ENCODE measurements around the gene SNAI3.

Gene SNAI3

DNA sequence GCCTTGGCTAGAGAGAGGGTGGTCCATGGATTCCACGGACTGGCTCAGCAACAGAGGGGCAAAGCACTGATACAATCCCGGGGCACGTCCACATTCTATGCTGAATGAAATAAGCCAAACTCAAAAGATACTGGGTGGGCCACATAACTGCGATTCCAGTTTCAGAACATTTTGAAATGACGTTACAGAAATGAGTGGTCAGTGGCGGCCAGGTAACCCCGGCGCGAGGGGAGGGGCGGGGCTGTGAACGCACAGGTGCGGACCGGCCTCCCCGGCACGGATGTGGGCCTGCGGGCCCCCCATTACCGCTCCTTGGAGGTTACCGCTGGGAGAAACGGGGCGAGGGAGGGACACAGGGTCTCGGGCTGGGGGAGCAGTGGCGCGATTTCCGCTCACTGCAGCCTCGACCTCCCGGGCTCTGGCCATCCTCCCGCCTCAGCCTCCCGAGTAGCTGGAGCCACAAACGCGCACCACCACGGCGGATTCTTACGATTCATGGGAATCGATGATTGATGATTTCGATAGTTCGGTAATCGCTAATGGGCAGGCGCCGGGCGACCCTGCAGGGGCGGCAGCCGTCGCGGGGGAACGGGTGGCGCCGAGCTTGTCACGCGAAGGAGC is 24.0 kb downstream of the SNAI3 start:
- no peak overlapping the region for H3K23ac ChIP-seq (ENCODE audit: low read length)
- H2AK5ac ChIP-seq (ENCODE audit: low read length) = peak overlapping the region; percentile 66
- peak overlapping the region; percentile 83 for H2BK5ac ChIP-seq (ENCODE audit: low read depth, low read length, poor library complexity)
- H2BK12ac ChIP-seq (ENCODE audit: low read length) = peak overlapping the region; percentile 23
- H2BK120ac ChIP-seq (ENCODE audit: insufficient read depth, low read length, poor library complexity) = peak overlapping the region; percentile 78
- H3K9ac ChIP-seq (ENCODE audit: low read length) = peak overlapping the region; percentile 94
- WGBS (ENCODE audit: extremely low coverage, insufficient coverage, insufficient read length) = no CpG with 5 or more reads among the region's 49 CpGs
- no peaks in the 10 kb centered on the region for H3K27me3 ChIP-seq (ENCODE audit: insufficient read depth, low read length)
- H3K18ac ChIP-seq (ENCODE audit: low read length) = peak overlapping the region; percentile 94
- peak overlapping the region; percentile 81 for H3K14ac ChIP-seq (ENCODE audit: low read length)
- H4K91ac ChIP-seq (ENCODE audit: low read depth, low read length) = peak overlapping the region; percentile 93
- H2AFZ ChIP-seq (ENCODE audit: insufficient read depth, low read length, poor library complexity) = peak overlapping the region; percentile 58
- H3K79me2 ChIP-seq (ENCODE audit: control insufficient read depth, insufficient read depth, low read length, poor library complexity) = peaks cover 27% of the 10 kb centered on the region
- H3K4me2 ChIP-seq (ENCODE audit: low read length) = peak overlapping the region; percentile 56
- H3K9me3 ChIP-seq (ENCODE audit: insufficient read depth, low read depth, low read length) = peaks cover 2% of the 10 kb centered on the region
- DNase-seq = peak in 1 of 2 donors; percentile 37
- H3K4me1 ChIP-seq (ENCODE audit: control insufficient read depth in 1 of 2, insufficient read depth in 2 of 2, low read length in 2 of 2) = peaks cover 4 to 11% of the 10 kb centered on the region in 2 experiments
- H4K12ac ChIP-seq (ENCODE audit: low read depth, low read length) = peak overlapping the region; percentile 54
- peaks cover 16% of the 10 kb centered on the region for H3K79me1 ChIP-seq (ENCODE audit: low read length)
- H3K4me3 ChIP-seq (ENCODE audit: low read depth, low read length) = peak overlapping the region; percentile 98
- H4K8ac ChIP-seq (ENCODE audit: low read depth, low read length) = peak overlapping the region; percentile 79
- H3K27ac ChIP-seq (ENCODE audit: low read depth, low read length) = peak overlapping the region; percentile 84
- H3K36me3 ChIP-seq (ENCODE audit: control insufficient read depth in 1 of 2, insufficient read depth in 2 of 2, low read length in 2 of 2) = peaks cover 22 to 26% of the 10 kb centered on the region in 2 experiments
- H3K4ac ChIP-seq (ENCODE audit: low read depth, low read length) = peak overlapping the region; percentile 95

DNA sequence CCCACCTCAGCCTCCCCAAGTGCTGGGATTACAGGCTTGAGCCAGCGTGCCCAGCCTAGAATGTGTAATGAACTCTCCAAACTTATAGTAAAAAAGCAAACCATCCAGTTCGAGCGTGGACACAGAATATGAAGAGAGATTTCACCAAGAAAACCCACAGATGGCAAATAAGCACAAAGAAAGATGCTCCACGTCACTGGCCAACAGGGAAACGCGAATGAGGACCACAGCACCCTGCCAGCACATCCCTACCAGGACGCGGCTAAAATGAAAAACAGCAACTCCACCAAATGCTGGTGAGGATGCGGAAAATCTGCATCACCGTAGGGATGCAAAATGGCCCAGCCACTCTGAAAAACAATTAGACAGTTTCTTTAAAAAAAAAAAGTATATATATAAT is 24.8 kb downstream of the SNAI3 start:
- H2BK120ac ChIP-seq (ENCODE audit: insufficient read depth, low read length, poor library complexity) = no peak overlapping the region
- H4K12ac ChIP-seq (ENCODE audit: low read depth, low read length) = no peak overlapping the region
- H2AFZ ChIP-seq (ENCODE audit: insufficient read depth, low read length, poor library complexity) = no peak overlapping the region
- no peaks in the 10 kb centered on the region for H3K27me3 ChIP-seq (ENCODE audit: insufficient read depth, low read length)
- H3K9ac ChIP-seq (ENCODE audit: low read length) = peak overlapping the region; percentile 54
- no peak for DNase-seq
- no peak overlapping the region for H3K14ac ChIP-seq (ENCODE audit: low read length)
- peaks cover 16% of the 10 kb centered on the region for H3K79me1 ChIP-seq (ENCODE audit: low read length)
- peak overlapping the region; percentile 87 for H3K4ac ChIP-seq (ENCODE audit: low read depth, low read length)
- H2BK12ac ChIP-seq (ENCODE audit: low read length) = no peak overlapping the region
- peak overlapping the region; percentile 67 for H3K4me2 ChIP-seq (ENCODE audit: low read length)
- H3K23ac ChIP-seq (ENCODE audit: low read length) = no peak overlapping the region
- peaks cover 2 to 10% of the 10 kb centered on the region in 2 experiments for H3K4me1 ChIP-seq (ENCODE audit: control insufficient read depth in 1 of 2, insufficient read depth in 2 of 2, low read length in 2 of 2)
- H3K18ac ChIP-seq (ENCODE audit: low read length) = no peak overlapping the region
- H2BK5ac ChIP-seq (ENCODE audit: low read depth, low read length, poor library complexity) = no peak overlapping the region
- H3K4me3 ChIP-seq (ENCODE audit: low read depth, low read length) = no peak overlapping the region
- no CpG with 5 or more reads among the region's 10 CpGs for WGBS (ENCODE audit: extremely low coverage, insufficient coverage, insufficient read length)
- H3K79me2 ChIP-seq (ENCODE audit: control insufficient read depth, insufficient read depth, low read length, poor library complexity) = peaks cover 27% of the 10 kb centered on the region
- H4K91ac ChIP-seq (ENCODE audit: low read depth, low read length) = no peak overlapping the region
- peaks cover 2% of the 10 kb centered on the region for H3K9me3 ChIP-seq (ENCODE audit: insufficient read depth, low read depth, low read length)
- H4K8ac ChIP-seq (ENCODE audit: low read depth, low read length) = no peak overlapping the region
- H3K27ac ChIP-seq (ENCODE audit: low read depth, low read length) = no peak overlapping the region
- no peak overlapping the region for H2AK5ac ChIP-seq (ENCODE audit: low read length)
- H3K36me3 ChIP-seq (ENCODE audit: control insufficient read depth in 1 of 2, insufficient read depth in 2 of 2, low read length in 2 of 2) = peaks cover 28 to 34% of the 10 kb centered on the region in 2 experiments

DNA sequence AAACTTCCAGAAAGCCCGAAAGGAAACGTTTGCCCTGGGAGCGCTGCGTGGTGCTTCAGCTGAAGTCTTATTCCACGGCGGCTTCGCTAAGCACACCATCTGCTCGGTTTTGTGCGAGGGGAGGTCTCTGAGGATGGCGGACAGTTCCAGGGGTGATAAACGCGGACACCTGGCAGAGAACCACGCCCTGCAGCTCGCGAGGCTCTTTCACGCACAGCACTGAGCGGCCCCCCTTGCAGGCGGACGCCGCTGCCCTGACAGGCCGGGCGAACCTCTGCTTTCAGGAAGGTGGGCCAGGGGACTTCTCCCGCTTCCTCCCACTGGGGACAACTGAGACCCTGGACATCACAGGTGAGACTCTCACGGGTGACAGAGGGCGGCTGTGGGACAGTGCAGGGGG is 27.1 kb downstream of the SNAI3 start:
- Histone ChIP-seq H2BK12ac (ENCODE audit: low read length) (no peak overlapping the region), H2AK5ac (ENCODE audit: low read length) (no peak overlapping the region), H3K18ac (ENCODE audit: low read length) (no peak overlapping the region), H3K79me2 (ENCODE audit: control insufficient read depth, insufficient read depth, low read length, poor library complexity) (peaks cover 27% of the 10 kb centered on the region), H3K14ac (ENCODE audit: low read length) (no peak overlapping the region), H3K9me3 (ENCODE audit: insufficient read depth, low read depth, low read length) (peaks cover 7% of the 10 kb centered on the region), H3K36me3 (ENCODE audit: control insufficient read depth in 1 of 2, insufficient read depth in 2 of 2, low read length in 2 of 2) (peaks cover 51 to 57% of the 10 kb centered on the region in 2 experiments), H2AFZ (ENCODE audit: insufficient read depth, low read length, poor library complexity) (no peak overlapping the region), H2BK5ac (ENCODE audit: low read depth, low read length, poor library complexity) (no peak overlapping the region), H4K91ac (ENCODE audit: low read depth, low read length) (no peak overlapping the region), H2BK120ac (ENCODE audit: insufficient read depth, low read length, poor library complexity) (no peak overlapping the region), H3K27me3 (ENCODE audit: insufficient read depth, low read length) (no peaks in the 10 kb centered on the region), H4K12ac (ENCODE audit: low read depth, low read length) (no peak overlapping the region), H3K4me3 (ENCODE audit: low read depth, low read length) (no peak overlapping the region), H4K8ac (ENCODE audit: low read depth, low read length) (no peak overlapping the region), H3K79me1 (ENCODE audit: low read length) (peaks cover 16% of the 10 kb centered on the region), H3K4ac (ENCODE audit: low read depth, low read length) (peak overlapping the region; percentile 71), H3K9ac (ENCODE audit: low read length) (no peak overlapping the region), H3K27ac (ENCODE audit: low read depth, low read length) (no peak overlapping the region), H3K4me1 (ENCODE audit: control insufficient read depth in 1 of 2, insufficient read depth in 2 of 2, low read length in 2 of 2) (peaks cover 2 to 10% of the 10 kb centered on the region in 2 experiments), H3K23ac (ENCODE audit: low read length) (no peak overlapping the region), H3K4me2 (ENCODE audit: low read length) (no peak overlapping the region)
- WGBS (ENCODE audit: extremely low coverage, insufficient coverage, insufficient read length) = no CpG with 5 or more reads among the region's 25 CpGs
- no peak for DNase-seq

DNA sequence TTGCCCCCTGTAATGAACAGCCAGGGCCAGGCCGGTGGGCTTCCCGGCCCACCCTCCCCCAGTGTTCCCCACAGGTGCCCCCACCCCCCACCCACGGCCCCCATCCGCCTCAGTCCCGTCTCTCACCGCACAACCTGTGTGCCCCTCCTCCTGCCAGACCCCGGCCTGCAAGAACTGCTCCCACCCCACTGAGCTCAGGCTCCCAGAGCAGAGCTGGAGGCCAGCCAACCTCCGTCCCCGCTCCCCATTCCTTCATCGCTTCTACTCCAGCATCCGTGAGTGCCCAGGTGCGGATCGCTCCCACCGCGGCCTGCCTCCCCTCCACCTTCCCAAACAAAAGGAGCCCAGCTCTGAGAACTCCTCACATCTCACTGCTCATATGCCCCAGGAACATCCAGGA is 27.6 kb downstream of the SNAI3 start:
- Histone ChIP-seq H3K23ac (ENCODE audit: low read length) (no peak overlapping the region), H3K4ac (ENCODE audit: low read depth, low read length) (peak overlapping the region; percentile 71), H3K9ac (ENCODE audit: low read length) (no peak overlapping the region), H3K36me3 (ENCODE audit: control insufficient read depth in 1 of 2, insufficient read depth in 2 of 2, low read length in 2 of 2) (peaks cover 55 to 62% of the 10 kb centered on the region in 2 experiments), H3K4me2 (ENCODE audit: low read length) (no peak overlapping the region), H2BK12ac (ENCODE audit: low read length) (no peak overlapping the region), H3K79me2 (ENCODE audit: control insufficient read depth, insufficient read depth, low read length, poor library complexity) (peaks cover 25% of the 10 kb centered on the region), H2BK5ac (ENCODE audit: low read depth, low read length, poor library complexity) (no peak overlapping the region), H2AK5ac (ENCODE audit: low read length) (no peak overlapping the region), H4K12ac (ENCODE audit: low read depth, low read length) (no peak overlapping the region), H2AFZ (ENCODE audit: insufficient read depth, low read length, poor library complexity) (no peak overlapping the region), H3K27me3 (ENCODE audit: insufficient read depth, low read length) (no peaks in the 10 kb centered on the region), H3K79me1 (ENCODE audit: low read length) (peaks cover 14% of the 10 kb centered on the region), H3K4me1 (ENCODE audit: control insufficient read depth in 1 of 2, insufficient read depth in 2 of 2, low read length in 2 of 2) (peaks cover 2 to 7% of the 10 kb centered on the region in 2 experiments), H3K4me3 (ENCODE audit: low read depth, low read length) (no peak overlapping the region), H4K8ac (ENCODE audit: low read depth, low read length) (no peak overlapping the region), H4K91ac (ENCODE audit: low read depth, low read length) (no peak overlapping the region), H2BK120ac (ENCODE audit: insufficient read depth, low read length, poor library complexity) (no peak overlapping the region), H3K27ac (ENCODE audit: low read depth, low read length) (no peak overlapping the region), H3K9me3 (ENCODE audit: insufficient read depth, low read depth, low read length) (peaks cover 7% of the 10 kb centered on the region), H3K14ac (ENCODE audit: low read length) (no peak overlapping the region), H3K18ac (ENCODE audit: low read length) (no peak overlapping the region)
- WGBS (ENCODE audit: extremely low coverage, insufficient coverage, insufficient read length) = no CpG with 5 or more reads among the region's 15 CpGs
- DNase-seq = no peak
